ENCODE measurements around the gene FSTL4. TPM values are rescaled to one million over a fixed set of nuclear protein-coding genes. Genes with fewer than 3 reads are reported as not detected.

FSTL4 gene
- total and polyA plus RNA-seq, 4 donors = 0.02 to 0.18 TPM; not detected in 2

DNA sequence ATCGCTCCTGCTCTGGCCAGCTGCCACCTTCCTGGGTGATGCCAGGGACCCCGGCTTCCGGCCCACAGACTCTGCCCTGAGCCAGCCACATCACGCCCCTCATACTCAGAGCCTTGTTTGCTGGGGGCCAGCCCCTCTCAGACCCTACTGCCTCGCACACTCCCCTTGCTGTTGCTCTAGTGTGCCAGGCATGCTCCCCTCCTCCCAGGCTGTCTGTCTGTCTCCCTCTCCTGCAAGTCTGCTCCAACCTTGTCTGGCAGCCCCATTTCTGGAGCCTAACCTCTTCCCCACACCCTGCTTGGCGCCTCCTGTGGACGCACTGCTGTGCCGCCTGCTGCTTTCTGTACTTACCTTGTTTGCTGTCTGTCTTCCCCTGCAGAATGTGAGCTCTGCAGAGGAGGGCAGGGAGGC is 375.8 kb downstream of the FSTL4 start:
- no peaks in the 10 kb centered on the region for H3K9me3 ChIP-seq (ENCODE audit: control insufficient read depth in 4 of 4, low read length in 3 of 4)
- TF ChIP-seq EGR1 (IDR thresholded peaks at IDR 0.05; ENCODE audit: low read depth in 2 of 2) (no peak), RAD21 (IDR thresholded peaks at IDR 0.05) (no peak), FOXA2 (IDR thresholded peaks at IDR 0.05) (no peak), HNF4G (IDR thresholded peaks at IDR 0.05) (no peak), JUND (IDR thresholded peaks at IDR 0.05) (no peak), RXRA (IDR thresholded peaks at IDR 0.05) (no peak), YY1 (IDR thresholded peaks at IDR 0.05) (no peak), FOXA1 (IDR thresholded peaks at IDR 0.05) (no peak), TAF1 (conservative IDR thresholded peaks at IDR 0.05) (no peak)
- TF ChIP-seq, protein P1, sequence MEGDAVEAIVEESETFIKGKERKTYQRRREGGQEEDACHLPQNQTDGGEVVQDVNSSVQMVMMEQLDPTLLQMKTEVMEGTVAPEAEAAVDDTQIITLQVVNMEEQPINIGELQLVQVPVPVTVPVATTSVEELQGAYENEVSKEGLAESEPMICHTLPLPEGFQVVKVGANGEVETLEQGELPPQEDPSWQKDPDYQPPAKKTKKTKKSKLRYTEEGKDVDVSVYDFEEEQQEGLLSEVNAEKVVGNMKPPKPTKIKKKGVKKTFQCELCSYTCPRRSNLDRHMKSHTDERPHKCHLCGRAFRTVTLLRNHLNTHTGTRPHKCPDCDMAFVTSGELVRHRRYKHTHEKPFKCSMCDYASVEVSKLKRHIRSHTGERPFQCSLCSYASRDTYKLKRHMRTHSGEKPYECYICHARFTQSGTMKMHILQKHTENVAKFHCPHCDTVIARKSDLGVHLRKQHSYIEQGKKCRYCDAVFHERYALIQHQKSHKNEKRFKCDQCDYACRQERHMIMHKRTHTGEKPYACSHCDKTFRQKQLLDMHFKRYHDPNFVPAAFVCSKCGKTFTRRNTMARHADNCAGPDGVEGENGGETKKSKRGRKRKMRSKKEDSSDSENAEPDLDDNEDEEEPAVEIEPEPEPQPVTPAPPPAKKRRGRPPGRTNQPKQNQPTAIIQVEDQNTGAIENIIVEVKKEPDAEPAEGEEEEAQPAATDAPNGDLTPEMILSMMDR (IDR thresholded peaks at IDR 0.05; ENCODE audit: low read depth, low read length, missing input control) = no peak
- TF ChIP-seq, protein P2, sequence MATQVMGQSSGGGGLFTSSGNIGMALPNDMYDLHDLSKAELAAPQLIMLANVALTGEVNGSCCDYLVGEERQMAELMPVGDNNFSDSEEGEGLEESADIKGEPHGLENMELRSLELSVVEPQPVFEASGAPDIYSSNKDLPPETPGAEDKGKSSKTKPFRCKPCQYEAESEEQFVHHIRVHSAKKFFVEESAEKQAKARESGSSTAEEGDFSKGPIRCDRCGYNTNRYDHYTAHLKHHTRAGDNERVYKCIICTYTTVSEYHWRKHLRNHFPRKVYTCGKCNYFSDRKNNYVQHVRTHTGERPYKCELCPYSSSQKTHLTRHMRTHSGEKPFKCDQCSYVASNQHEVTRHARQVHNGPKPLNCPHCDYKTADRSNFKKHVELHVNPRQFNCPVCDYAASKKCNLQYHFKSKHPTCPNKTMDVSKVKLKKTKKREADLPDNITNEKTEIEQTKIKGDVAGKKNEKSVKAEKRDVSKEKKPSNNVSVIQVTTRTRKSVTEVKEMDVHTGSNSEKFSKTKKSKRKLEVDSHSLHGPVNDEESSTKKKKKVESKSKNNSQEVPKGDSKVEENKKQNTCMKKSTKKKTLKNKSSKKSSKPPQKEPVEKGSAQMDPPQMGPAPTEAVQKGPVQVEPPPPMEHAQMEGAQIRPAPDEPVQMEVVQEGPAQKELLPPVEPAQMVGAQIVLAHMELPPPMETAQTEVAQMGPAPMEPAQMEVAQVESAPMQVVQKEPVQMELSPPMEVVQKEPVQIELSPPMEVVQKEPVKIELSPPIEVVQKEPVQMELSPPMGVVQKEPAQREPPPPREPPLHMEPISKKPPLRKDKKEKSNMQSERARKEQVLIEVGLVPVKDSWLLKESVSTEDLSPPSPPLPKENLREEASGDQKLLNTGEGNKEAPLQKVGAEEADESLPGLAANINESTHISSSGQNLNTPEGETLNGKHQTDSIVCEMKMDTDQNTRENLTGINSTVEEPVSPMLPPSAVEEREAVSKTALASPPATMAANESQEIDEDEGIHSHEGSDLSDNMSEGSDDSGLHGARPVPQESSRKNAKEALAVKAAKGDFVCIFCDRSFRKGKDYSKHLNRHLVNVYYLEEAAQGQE (IDR thresholded peaks at IDR 0.05) = no peak
- TF ChIP-seq, protein P3, sequence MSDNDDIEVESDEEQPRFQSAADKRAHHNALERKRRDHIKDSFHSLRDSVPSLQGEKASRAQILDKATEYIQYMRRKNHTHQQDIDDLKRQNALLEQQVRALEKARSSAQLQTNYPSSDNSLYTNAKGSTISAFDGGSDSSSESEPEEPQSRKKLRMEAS (IDR thresholded peaks at IDR 0.05) = no peak
- no peak overlapping the region for H3K27ac ChIP-seq (ENCODE audit: low read depth in 1 of 2, low read length in 2 of 2)
- H3K4me1 ChIP-seq (ENCODE audit: control insufficient read depth in 4 of 4, insufficient read depth in 4 of 4, low read length in 3 of 4) = peaks cover 2 to 16% (median 11%) of the 10 kb centered on the region in 4 donors
- no peaks in the 10 kb centered on the region for H3K27me3 ChIP-seq (ENCODE audit: control insufficient read depth in 4 of 4, insufficient read depth in 4 of 4, low read length in 3 of 4)
- no peaks in the 10 kb centered on the region for H3K36me3 ChIP-seq (ENCODE audit: control insufficient read depth in 4 of 4, insufficient read depth in 3 of 4, low read depth in 1 of 4, low read length in 3 of 4)
- WGBS = 94% methylated on average over 8 of the region's 8 CpGs
- H3K4me3 ChIP-seq (ENCODE audit: low read depth in 1 of 3, low read length in 3 of 3) = no peak overlapping the region
- no peak for DNase-seq (ENCODE audit: low spot score)
- H3K9ac ChIP-seq (ENCODE audit: low read depth in 1 of 2, low read length in 2 of 2) = no peak overlapping the region

DNA sequence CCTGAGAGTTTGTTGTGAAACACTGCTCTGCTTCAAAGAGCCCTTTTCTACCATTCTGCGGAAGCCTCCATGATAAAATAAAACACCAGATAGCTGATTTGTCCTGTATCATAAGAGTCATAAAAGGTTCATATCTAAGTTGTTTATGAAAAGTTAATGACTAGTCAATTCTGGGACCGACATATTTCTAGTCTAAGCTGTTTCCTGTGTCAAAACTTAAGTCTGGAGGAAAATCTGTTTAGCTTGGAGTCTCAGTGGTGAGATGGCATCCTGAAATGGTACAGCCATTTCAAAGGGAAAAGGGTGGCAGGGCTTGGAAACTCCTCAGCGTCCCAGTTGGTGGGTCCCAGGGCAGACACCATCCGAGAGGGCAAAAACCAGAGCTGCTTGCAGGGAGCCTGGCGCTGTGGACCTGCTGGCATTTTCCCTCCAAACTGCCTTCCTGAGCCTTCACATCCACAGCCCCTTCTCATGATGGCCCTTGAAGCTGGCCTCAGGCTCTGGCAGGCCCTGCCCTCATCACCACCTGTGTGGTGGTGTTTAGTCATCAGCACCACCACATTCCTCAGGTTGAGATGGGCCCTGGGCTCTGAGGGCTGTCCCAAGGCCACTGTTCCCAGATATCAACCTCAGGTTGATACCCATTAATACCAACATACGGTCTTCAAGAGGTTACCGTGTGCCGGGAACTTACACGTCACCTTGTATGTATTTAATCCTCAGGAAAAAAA is 376.5 kb downstream of the FSTL4 start:
- Histone ChIP-seq H3K4me3 (ENCODE audit: low read depth in 1 of 3, low read length in 3 of 3) (no peak overlapping the region), H3K27ac (ENCODE audit: low read depth in 1 of 2, low read length in 2 of 2) (no peak overlapping the region), H3K9ac (ENCODE audit: low read depth in 1 of 2, low read length in 2 of 2) (no peak overlapping the region), H3K27me3 (ENCODE audit: control insufficient read depth in 4 of 4, insufficient read depth in 4 of 4, low read length in 3 of 4) (no peaks in the 10 kb centered on the region), H3K4me1 (ENCODE audit: control insufficient read depth in 4 of 4, insufficient read depth in 4 of 4, low read length in 3 of 4) (peaks cover 2 to 21% (median 11%) of the 10 kb centered on the region in 4 donors), H3K36me3 (ENCODE audit: control insufficient read depth in 4 of 4, insufficient read depth in 3 of 4, low read depth in 1 of 4, low read length in 3 of 4) (no peaks in the 10 kb centered on the region), H3K9me3 (ENCODE audit: control insufficient read depth in 4 of 4, low read length in 3 of 4) (no peaks in the 10 kb centered on the region)
- 93% methylated on average over 9 of the region's 9 CpGs for WGBS
- no peak for DNase-seq (ENCODE audit: low spot score)
- TF ChIP-seq GABPA (IDR thresholded peaks at IDR 0.05 in 1 of 2, conservative IDR thresholded peaks at IDR 0.05 in 1 of 2) (no peak), HNF4G (IDR thresholded peaks at IDR 0.05) (no peak), JUND (IDR thresholded peaks at IDR 0.05) (no peak), FOXA2 (IDR thresholded peaks at IDR 0.05) (no peak), HNF4A (conservative IDR thresholded peaks at IDR 0.05) (no peak), TAF1 (conservative IDR thresholded peaks at IDR 0.05) (no peak), EGR1 (IDR thresholded peaks at IDR 0.05; ENCODE audit: low read depth in 2 of 2) (no peak), FOXA1 (IDR thresholded peaks at IDR 0.05) (no peak), NR2F2 (IDR thresholded peaks at IDR 0.05) (no peak), RXRA (IDR thresholded peaks at IDR 0.05) (no peak), YY1 (IDR thresholded peaks at IDR 0.05) (no peak), SP1 (IDR thresholded peaks at IDR 0.05) (no peak)
- TF ChIP-seq, protein P3 (IDR thresholded peaks at IDR 0.05) = no peak
- TF ChIP-seq, protein P4, sequence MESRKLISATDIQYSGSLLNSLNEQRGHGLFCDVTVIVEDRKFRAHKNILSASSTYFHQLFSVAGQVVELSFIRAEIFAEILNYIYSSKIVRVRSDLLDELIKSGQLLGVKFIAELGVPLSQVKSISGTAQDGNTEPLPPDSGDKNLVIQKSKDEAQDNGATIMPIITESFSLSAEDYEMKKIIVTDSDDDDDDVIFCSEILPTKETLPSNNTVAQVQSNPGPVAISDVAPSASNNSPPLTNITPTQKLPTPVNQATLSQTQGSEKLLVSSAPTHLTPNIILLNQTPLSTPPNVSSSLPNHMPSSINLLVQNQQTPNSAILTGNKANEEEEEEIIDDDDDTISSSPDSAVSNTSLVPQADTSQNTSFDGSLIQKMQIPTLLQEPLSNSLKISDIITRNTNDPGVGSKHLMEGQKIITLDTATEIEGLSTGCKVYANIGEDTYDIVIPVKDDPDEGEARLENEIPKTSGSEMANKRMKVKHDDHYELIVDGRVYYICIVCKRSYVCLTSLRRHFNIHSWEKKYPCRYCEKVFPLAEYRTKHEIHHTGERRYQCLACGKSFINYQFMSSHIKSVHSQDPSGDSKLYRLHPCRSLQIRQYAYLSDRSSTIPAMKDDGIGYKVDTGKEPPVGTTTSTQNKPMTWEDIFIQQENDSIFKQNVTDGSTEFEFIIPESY (IDR thresholded peaks at IDR 0.05) = no peak
- TF ChIP-seq, protein P5, sequence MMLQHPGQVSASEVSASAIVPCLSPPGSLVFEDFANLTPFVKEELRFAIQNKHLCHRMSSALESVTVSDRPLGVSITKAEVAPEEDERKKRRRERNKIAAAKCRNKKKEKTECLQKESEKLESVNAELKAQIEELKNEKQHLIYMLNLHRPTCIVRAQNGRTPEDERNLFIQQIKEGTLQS (IDR thresholded peaks at IDR 0.05) = no peak
- TF ChIP-seq, protein P2 (IDR thresholded peaks at IDR 0.05) = no peak

Measured in liver (tissue), 9 donors.